Fibroblast of villous mesenchyme (primary cell): ENCODE data around the gene GNAL. TPM values are rescaled to one million over a fixed set of nuclear protein-coding genes. Genes with fewer than 3 reads are reported as not detected.

Experiments used
- DNase-seq: peaks from one replicate; pipeline ENCODE4 v3.0.0-alpha.2; 2010; ENCODE audit warnings: low read depth
- H3K4me3 ChIP-seq: 2 replicates; pipeline ENCODE4 v1.5.1; 2011; ENCODE audit warnings: low read depth, mild to moderate bottlenecking, low read length
- total RNA-seq: library from RNA; depleted of rRNA; stranded (reverse); fragments of >200 nt; gene quantifications from 2 replicates; pipeline ENCODE4 v1.2.3, GENCODE V29; 2012
- TF ChIP-seq, protein P1 (sequence below): IDR thresholded peaks from 2 replicates; pipeline ENCODE4 v1.5.1; 2012; ENCODE audit warnings: low read depth, mild to moderate bottlenecking, low read length; ENCODE audit not compliant: insufficient read depth

Gene GNAL
- total RNA-seq, 1 donor, result under 0.01 TPM

GRCh38 chr18:11655606-11655932 lies 33.5 kb upstream of the GNAL start:
- TF ChIP-seq, protein P1, sequence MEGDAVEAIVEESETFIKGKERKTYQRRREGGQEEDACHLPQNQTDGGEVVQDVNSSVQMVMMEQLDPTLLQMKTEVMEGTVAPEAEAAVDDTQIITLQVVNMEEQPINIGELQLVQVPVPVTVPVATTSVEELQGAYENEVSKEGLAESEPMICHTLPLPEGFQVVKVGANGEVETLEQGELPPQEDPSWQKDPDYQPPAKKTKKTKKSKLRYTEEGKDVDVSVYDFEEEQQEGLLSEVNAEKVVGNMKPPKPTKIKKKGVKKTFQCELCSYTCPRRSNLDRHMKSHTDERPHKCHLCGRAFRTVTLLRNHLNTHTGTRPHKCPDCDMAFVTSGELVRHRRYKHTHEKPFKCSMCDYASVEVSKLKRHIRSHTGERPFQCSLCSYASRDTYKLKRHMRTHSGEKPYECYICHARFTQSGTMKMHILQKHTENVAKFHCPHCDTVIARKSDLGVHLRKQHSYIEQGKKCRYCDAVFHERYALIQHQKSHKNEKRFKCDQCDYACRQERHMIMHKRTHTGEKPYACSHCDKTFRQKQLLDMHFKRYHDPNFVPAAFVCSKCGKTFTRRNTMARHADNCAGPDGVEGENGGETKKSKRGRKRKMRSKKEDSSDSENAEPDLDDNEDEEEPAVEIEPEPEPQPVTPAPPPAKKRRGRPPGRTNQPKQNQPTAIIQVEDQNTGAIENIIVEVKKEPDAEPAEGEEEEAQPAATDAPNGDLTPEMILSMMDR, result no peak
- H3K4me3 ChIP-seq, result no peak overlapping the region
- DNase-seq, result no peak

GRCh38 chr18:11657152-11657551 lies 31.9 kb upstream of the GNAL start:
- H3K4me3 ChIP-seq, result no peak overlapping the region
- TF ChIP-seq, protein P1, result no peak
- no peak for DNase-seq

DNA sequence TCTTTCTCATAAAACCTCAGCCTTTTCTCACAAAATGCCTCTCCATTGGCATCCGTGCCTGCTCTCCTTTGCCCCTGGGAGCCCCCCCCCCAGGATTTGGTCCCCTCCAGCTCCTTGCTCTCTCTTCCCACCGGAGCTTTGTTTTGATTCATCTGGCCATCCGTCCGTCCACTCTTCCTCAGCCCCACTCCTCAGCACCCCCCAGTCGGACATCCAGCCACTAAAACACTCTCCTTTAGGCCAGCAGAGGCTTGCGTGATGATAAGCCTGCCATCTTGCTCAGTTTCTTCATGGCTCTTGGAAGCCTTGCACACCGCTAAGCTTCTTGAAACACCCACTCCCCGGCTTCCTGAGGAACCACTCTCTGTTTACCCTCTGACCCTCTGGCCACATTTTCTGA lies 31.5 kb upstream of the GNAL start:
- TF ChIP-seq, protein P1, result no peak

DNA sequence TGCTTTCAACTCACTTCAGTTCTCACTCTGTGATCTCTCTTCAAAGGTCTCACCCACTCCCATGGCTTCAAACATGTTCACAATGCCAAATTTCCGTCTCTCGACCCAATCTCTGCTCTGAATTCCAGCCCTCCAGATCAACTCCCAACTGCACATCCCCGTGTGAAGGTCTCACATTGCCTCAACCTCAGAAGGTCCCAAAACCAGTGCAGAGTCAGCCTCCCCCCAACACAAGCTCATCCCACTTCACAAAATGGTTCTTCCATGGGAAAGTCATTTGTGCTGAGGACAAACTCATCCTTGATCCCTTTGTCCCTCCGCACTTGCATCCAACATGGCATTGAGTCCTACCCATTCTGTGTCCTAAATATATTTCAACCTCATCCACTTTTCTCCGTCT lies 31.0 kb upstream of the GNAL start:
- no peak overlapping the region for H3K4me3 ChIP-seq
- no peak for DNase-seq
- TF ChIP-seq, protein P1, result no peak

More for the DNA sequence above, 31.5 kb upstream of the GNAL start:
- no peak overlapping the region for H3K4me3 ChIP-seq
- no peak for DNase-seq

DNA sequence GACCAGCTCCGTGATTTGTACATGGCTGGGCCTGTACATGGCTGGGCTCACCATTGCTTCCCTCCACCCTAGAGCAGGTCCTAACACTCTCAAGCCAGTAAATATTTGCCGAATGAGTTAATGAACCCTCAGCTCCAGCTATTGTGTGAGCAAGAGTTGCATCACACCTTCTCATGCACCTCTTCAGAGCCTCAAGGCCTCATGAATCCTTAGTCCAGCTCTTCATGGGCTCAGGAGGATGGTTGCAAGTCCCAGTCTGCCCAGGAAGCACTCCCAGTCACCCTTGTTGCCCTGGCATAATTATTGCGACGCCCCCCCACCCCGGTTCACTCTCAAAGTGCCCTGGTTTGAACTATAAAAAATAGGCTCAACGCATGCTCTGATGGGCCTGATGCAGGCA lies 30.1 kb upstream of the GNAL start:
- H3K4me3 ChIP-seq, result no peak overlapping the region
- TF ChIP-seq, protein P1, result no peak
- no peak for DNase-seq

GRCh38 chr18:11660691-11661090 lies 28.4 kb upstream of the GNAL start:
- H3K4me3 ChIP-seq, result no peak overlapping the region
- DNase-seq, result no peak
- TF ChIP-seq, protein P1, result no peak

- no peak overlapping the region for H3K4me3 ChIP-seq
- TF ChIP-seq, protein P1, result no peak
- DNase-seq, result no peak
Observed at GRCh38 chr18:11661430-11661829, 27.6 kb upstream of the GNAL start.
